Measurements from ENCODE around the gene GPBP1.
"Not testable (repeated sequence)": the region's sequence is repeated elsewhere in the genome, so short reads cannot be mapped to it uniquely, and the experiment has no call there.

Gene GPBP1

DNA sequence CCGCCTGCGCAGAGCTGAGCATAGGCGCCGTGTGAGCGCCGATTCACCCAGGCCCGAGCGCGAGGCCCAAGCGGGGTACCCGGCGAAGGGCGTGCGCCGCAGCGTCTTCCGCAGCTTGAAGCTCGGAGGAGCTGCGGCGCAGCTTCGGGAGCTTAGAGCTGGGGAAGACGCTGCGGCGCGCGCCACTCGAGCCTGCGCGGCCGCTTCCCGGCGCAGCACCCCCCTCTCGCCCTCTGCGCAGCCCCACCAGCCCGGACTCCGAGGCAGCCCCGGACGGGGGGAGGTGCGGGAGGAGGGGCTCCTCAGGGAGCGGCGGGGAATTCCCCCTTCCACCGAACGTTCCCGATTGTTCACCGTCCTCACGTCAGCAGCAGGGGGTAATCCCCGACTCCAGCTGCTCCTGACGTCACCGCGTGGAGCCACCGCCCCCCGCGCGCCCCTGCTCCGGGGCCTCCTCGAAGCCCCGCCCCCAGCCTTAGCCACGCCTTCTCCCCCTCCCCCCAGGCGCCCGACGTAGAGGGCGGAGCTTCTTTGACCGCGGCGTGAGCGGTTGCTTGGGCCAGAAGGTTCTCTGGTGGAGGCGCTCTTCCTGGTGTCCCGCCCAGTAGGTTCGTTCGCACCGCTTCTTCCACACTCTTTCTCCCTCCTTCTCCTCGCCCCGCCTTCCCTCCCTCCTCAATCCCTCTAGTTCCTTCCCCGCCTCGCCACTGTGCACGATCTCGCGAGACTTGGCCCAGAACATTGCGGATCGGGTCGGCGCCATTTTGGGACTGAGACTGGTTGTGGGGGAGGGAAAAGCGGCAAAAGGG, at the start of gene GPBP1:
TSS of gene GPBP1 (plus strand) at position 741 of the 809 bp plus-strand sequence. CDS start 40,072 bp downstream, outside the sequence.
- DNase-seq (ENCODE audit: low spot score): peak; percentile 95

DNA sequence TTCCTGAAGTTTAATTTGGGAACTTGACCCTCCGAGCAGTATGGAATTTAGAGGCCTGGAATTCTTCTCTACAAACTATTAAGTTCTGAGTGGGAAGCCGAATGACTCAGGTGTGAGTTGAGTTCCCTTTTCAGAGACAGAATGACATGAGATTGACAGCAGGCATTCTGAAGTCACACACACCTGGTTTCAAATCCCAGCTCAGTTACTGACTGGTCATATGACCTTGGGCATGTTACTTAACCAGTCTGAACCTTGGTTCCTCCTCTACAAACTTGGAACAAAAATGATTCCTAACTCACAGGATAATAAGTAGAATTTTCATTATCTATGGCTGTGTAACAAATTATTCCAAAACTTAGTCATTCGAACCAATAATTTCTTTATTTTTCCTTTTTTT, 45.5 kb upstream of the GPBP1 start:
- DNase-seq (ENCODE audit: low spot score): no peak

DNA sequence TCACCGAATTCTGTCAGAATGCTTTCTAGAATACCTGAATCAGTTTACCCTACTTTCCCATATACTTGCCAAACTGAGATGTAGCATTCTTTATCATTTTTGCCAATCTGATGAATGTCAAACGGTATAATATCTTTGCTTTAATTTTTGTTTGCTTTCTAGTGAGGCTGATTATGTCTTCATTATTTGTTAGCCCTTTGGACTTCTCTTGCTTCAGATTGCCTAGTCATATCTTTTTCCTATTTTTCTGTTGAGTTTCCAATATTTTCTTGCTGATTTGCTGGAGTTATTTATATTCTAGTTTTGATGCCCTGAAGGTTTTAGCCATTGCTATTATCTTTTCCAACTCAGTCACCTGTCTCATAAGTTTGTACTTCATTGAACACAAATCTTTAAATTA, 40.3 kb upstream of the GPBP1 start:
- DNase-seq (ENCODE audit: low spot score): no peak

DNA sequence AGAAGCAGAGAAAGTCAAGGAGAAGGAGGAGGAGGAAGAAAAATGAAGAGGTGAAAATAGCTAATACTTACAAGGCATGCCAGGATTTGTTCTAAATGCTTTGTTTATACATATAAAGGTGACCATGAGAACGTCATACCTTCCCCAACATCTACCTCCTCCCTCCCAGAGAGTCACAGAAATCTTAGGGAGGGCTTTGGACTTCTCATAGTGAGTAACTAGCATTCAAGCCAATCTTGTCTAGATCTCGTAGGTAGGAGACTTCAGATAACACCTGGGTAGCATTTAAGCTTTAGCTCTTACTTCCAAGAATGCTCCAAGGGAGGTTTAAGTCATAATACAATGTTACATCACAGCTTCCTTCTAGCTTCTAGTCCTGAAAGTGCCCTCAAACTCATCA, 36.5 kb upstream of the GPBP1 start:
- no peak for DNase-seq (ENCODE audit: low spot score)

DNA sequence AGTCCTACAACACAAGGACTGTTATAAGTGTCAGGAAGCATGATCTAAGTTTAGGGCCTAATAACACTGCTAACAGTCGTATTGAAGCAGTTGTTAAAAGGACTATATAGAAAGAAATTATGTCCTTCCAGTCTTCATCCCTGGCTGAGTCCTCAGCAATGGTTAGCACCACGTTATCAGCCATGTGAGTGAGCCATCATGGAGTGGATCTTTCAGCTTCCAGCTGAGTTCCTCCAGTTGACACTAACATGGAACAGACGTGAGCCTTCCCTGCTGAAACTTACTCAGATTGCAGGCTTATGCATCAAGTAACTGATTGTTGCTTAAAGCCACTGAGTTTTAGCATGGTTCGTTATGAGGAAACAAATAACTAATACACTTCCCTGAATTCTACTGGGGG, 21.5 kb upstream of the GPBP1 start:
- DNase-seq (ENCODE audit: low spot score): no peak

GRCh38 chr5:57155033-57155432, 18.8 kb upstream of the GPBP1 start:
- DNase-seq (ENCODE audit: low spot score): no peak

DNA sequence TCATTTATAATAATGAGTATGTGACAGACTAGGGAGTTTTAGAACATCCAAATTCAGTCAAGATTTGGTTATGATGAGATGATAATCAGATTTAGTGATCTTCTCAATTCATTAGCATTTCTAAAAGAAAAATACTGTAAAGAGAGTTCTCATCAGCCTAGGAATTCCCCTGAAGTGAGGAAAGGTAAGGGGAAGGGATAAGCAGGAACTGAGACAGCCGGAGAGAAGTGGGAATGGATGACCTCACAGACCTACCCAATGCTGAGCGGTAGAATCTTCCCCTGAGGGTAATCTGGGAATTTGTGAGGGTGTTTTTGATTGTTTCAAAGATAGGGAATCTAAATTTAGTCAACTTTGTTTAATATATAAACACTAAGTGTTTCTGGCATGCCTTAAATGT, 16.7 kb upstream of the GPBP1 start:
- no peak for DNase-seq (ENCODE audit: low spot score)

- no peak for DNase-seq (ENCODE audit: low spot score)
Measured at GRCh38 chr5:57157666-57158065, 16.2 kb upstream of the GPBP1 start.

DNA sequence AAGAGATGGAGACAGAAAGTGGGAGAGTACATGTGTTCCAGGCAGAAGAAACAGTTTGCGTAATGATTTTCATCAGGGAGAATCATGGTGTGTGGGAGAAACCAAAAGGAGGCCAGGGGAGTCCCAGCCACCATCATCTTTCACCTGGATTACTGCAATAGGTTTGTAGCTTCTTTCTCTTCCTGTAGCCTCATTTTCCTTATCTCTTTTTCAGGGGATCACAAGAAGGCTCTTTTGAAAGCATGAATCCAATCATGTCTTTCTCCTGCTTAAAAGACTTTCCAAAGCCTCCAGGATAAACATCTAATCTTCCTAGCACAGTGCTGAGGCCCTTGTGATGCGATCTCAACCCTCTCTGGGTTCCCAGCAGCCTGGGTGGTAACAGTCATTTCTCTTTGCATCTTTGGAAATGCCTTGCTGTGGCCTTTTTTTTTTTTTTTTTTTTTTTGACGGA, 10.3 kb upstream of the GPBP1 start:
- no peak for DNase-seq (ENCODE audit: low spot score)

DNA sequence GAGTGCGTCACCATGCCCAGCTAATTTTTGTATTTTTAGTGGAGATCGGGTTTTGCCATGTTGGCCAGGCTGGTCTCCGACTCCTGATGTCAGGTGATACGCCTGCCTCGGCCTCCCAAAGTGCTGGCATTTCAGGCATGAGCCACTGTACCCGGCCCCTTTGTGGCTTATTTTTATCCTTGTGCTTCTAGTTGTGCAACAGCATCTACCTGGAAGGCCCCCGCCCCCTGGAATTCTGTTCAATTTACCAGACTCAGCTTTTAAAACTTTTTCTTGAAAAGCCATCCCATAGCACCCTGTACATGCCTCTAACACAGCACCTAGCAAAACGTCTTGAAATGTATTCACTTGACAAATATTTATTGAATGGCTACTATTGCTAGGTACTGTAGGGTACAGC, 9.7 kb upstream of the GPBP1 start:
- DNase-seq (ENCODE audit: low spot score): no peak

- DNase-seq (ENCODE audit: low spot score): not testable (repeated sequence)
Measured at GRCh38 chr5:57165171-57165570, 8.7 kb upstream of the GPBP1 start.

- no peak for DNase-seq (ENCODE audit: low spot score)
Measured at GRCh38 chr5:57166276-57166675, 7.6 kb upstream of the GPBP1 start.

GRCh38 chr5:57167201-57167600, 6.7 kb upstream of the GPBP1 start:
- DNase-seq (ENCODE audit: low spot score): no peak

DNA sequence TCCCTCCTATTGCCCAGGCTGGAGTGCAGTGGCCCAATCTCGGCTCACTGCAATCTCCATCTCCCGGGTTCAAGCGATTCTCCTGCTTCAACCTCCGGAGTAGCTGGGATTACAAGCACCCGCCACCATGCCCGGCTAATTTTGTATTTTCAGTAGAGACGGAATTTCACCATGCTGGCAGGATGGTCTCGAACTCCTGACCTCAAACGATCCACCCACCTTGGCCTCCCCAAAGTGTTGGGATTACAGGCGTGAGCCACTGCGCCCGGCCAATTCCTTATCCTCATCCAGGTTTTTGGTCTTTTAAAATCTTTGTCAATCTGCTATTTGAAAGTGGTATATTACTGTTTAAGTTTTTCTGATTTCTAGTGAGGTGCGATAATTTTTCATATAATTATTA, 3.7 kb upstream of the GPBP1 start:
- not testable (repeated sequence) for DNase-seq (ENCODE audit: low spot score)

DNA sequence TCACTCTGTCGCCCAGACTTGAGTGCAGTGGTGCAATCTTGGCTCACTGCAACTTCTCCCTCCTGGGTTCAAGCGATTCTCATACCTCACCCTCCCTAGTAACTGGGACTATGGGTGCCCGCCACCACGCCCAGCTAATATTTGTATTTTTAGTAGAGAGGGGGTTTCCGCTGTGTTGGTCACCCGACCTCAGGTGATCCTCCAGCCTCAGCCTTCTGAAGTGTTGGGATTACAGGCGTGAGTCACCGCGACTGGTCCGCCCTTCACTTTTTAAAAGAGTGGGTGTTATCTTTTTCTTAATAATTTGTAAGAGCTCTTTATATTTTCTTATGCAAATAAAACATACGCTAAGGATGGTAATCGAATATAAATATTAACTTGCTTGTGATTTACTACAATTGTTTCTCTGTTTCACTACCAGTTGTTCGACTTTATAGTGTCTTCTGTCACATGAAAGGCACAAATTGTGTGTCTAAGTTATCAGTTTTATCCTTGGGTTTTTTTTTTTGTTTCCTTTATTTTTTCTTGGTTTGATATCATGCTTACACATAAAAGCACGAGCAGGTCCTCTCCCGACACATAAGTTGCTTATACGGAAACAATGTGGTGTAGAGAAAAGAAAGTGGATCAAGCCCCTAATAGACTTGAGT, 1.9 kb upstream of the GPBP1 start:
- no peak for DNase-seq (ENCODE audit: low spot score)

DNA sequence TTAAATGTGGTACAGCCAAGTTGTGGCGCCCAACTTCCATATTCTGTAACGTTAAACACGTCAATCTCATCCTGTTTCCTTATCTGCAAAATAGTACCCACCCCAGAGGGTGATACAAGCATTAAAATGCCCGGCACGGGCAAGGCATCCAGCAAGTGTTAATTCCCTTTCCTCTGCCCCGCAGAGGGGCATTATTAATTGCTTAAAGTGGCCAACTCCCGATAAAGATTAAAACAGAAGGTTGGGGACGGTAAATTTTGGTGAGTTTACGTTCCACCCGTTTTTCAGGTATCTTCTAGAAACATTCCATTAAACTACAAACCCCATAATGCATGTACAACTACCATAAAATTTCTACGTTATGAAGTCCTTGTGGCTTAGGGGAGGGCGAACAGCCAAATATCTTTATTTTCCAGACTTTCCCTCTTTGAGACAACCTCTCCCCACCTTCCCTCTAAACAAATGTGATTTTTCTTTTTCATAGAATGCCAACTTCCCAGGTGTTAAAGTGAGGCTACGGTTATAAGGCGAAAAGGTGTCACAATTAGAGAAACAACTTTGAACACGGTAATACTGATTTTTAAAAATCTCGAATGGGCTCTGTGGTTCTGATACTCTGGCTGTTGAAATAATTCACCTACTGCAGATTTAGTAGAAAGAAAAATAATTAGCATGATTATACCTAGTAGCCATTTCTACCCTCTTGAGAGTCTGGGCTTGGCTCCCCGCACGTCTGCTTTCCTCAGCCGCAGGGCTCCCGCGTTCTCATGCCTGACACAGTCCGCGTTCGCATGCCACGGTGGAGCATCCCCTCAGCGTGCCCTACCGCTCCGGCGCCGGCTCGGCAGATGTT, 1.2 kb upstream of the GPBP1 start:
- DNase-seq (ENCODE audit: low spot score): no peak

GRCh38 chr5:57174128-57174889, 450 bp downstream of the GPBP1 start:
- no peak for DNase-seq (ENCODE audit: low spot score)

DNA sequence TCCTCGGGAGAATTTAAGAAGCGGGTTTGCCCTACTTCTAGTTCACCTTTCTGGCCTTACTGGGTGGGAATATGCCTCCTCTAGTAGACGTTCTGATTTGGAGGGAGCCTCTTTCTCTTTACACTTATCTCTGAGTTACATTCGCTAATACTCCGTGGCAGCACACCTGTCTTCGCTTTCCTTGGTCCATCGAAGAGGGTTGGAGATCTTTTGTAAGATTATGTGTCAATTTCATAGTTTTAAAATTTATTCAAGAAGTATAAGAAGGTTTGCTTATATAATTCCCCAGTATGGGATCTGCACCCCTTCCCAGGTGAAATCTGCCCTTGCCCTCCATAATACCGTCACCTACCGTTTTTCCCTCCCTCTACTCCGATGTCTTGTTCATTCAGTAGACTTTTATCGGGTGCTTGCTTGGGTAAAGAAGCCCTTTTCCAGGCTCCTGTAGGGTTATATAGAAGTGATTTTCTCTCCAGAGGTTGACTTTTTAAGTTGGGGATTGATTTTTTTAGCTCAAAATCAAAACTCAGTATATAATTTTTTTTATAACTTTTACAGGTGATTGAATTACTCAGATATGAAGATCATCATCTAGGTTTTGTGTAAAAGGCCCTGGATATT, 1.1 kb downstream of the GPBP1 start:
- no peak for DNase-seq (ENCODE audit: low spot score)

DNA sequence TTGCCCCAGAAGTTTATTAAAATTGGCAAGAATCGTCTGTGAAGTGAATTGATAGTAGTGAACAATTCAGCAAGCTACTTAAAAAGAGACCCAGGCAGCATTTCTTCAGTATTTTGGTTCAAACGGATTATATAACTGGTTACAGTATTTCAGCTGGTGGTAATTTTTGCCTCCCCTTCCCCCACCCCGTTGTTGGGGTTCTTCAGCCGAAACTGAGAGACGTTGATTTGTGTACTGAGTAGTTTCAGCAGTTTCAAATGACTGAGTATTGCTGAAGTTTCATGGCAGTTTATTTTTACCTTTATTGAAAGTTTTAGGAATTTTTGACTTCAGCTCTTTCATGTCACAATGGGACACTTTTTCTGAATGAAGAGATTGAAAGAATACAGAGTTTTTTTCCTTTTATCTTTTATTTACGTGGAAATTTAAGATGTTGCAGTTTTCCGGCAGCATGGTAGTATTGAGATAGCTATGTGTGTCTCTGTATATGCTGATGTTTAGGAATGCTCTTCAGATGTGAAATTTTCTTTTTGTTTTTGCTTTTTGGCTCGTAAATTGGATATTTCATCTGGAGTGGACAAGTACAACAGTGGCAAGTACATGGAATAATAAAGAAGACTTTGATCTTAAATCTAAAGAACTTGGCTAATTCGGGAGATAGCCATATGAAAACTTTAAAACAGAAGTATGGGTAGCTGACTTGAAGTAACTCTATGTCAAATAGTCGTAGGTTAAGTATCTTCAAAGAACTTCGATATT, 1.9 kb downstream of the GPBP1 start:
- DNase-seq (ENCODE audit: low spot score): no peak

GRCh38 chr5:57176350-57176857, 2.5 kb downstream of the GPBP1 start:
- DNase-seq (ENCODE audit: low spot score): no peak
